GM12874 (cell line): Measurements from ENCODE around the gene CDH4.

Experiments
- CTCF ChIP-seq: IDR thresholded peaks from 2 replicates; pipeline ENCODE4 v1.5.1; 2011; ENCODE audit warnings: low read depth, mild to moderate bottlenecking, control low read depth, low read length, moderate library complexity; ENCODE audit not compliant: insufficient read depth

CDH4 gene

GRCh38 chr20:61697666-61698597, 445.9 kb downstream of the CDH4 start:
- TF ChIP-seq CTCF = no peak

GRCh38 chr20:61698598-61699494, 446.8 kb downstream of the CDH4 start:
- TF ChIP-seq CTCF = no peak

- TF ChIP-seq CTCF = no peak
Observed at GRCh38 chr20:61699495-61700374, 447.7 kb downstream of the CDH4 start.

GRCh38 chr20:61700595-61701140, 448.6 kb downstream of the CDH4 start:
- TF ChIP-seq CTCF = no peak

- TF ChIP-seq CTCF = no peak
Observed at GRCh38 chr20:61701401-61701800, 449.3 kb downstream of the CDH4 start.

GRCh38 chr20:61701802-61702201, 449.7 kb downstream of the CDH4 start:
- no peak for TF ChIP-seq CTCF

- no peak for TF ChIP-seq CTCF
Observed at GRCh38 chr20:61702246-61702645, 450.2 kb downstream of the CDH4 start.
